Measurements from ENCODE around the gene SLC30A10. TPM values are rescaled to one million over a fixed set of nuclear protein-coding genes. Genes with fewer than 3 reads are reported as not detected.
"Not testable (repeated sequence)": the region's sequence is repeated elsewhere in the genome, so short reads cannot be mapped to it uniquely, and the experiment has no call there.

Gene SLC30A10
- total RNA-seq, 1 donor from 2014 or later = 0.63 TPM

DNA sequence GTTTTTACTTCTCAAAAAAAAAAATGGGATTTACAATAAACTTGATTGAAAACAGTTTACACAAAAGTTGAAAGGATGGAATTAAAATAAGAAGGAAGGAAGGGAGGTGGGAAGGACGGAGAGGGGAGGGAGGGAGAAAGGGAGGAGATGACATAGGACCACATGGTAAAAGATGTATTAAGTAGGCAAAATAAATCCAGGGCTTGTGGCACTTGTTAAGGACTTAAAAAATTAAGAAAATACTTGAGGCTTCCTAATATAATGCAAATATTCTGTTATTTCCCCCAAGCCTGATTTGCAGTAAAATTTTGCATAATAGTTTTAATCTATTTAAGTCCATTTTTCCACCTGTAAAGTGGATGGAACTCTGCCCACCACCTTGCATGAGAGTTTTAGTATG is 27.5 kb downstream of the SLC30A10 start:
- H3K27ac Mint-ChIP-seq (ENCODE audit: unreplicated experiment) = no peak overlapping the region
- H3K27me3 Mint-ChIP-seq (ENCODE audit: low read depth) = no peaks in the 10 kb centered on the region
- peaks cover 7% of the 10 kb centered on the region for H3K4me1 Mint-ChIP-seq
- DNase-seq (ENCODE audit: low read depth, low spot score) = no peak
- H3K9me3 Mint-ChIP-seq = no peaks in the 10 kb centered on the region
- H3K4me3 Mint-ChIP-seq = no peak overlapping the region
- no peaks in the 10 kb centered on the region for H3K36me3 Mint-ChIP-seq (ENCODE audit: low read depth)
- TF ChIP-seq, protein P1, sequence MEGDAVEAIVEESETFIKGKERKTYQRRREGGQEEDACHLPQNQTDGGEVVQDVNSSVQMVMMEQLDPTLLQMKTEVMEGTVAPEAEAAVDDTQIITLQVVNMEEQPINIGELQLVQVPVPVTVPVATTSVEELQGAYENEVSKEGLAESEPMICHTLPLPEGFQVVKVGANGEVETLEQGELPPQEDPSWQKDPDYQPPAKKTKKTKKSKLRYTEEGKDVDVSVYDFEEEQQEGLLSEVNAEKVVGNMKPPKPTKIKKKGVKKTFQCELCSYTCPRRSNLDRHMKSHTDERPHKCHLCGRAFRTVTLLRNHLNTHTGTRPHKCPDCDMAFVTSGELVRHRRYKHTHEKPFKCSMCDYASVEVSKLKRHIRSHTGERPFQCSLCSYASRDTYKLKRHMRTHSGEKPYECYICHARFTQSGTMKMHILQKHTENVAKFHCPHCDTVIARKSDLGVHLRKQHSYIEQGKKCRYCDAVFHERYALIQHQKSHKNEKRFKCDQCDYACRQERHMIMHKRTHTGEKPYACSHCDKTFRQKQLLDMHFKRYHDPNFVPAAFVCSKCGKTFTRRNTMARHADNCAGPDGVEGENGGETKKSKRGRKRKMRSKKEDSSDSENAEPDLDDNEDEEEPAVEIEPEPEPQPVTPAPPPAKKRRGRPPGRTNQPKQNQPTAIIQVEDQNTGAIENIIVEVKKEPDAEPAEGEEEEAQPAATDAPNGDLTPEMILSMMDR (conservative IDR thresholded peaks at IDR 0.05) = no peak

DNA sequence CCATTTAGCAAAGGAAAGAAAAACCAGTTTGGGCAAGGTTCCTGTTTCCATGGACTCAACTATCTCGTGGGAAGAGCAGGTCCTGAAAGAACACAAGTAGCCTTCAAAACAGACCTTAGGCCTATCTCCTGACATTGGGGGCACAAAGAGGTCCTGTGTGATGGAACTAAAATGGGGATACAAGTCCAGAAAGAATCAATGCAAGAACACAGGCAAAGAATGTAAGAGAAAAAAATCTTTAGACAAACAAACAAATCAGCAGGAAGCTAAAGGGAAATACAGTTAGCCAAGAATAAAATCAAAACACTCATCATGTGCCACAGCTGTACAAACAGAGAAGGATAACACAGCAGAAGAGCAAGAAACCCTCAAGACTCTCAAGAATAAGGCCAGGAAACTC is 28.2 kb downstream of the SLC30A10 start:
- H3K27ac Mint-ChIP-seq (ENCODE audit: unreplicated experiment) = no peak overlapping the region
- H3K36me3 Mint-ChIP-seq (ENCODE audit: low read depth) = no peaks in the 10 kb centered on the region
- H3K4me1 Mint-ChIP-seq = peaks cover 7% of the 10 kb centered on the region
- H3K4me3 Mint-ChIP-seq = no peak overlapping the region
- TF ChIP-seq, protein P1 (conservative IDR thresholded peaks at IDR 0.05) = no peak
- no peaks in the 10 kb centered on the region for H3K9me3 Mint-ChIP-seq
- no peaks in the 10 kb centered on the region for H3K27me3 Mint-ChIP-seq (ENCODE audit: low read depth)
- no peak for DNase-seq (ENCODE audit: low read depth, low spot score)

- no peaks in the 10 kb centered on the region for H3K9me3 Mint-ChIP-seq
- H3K27ac Mint-ChIP-seq (ENCODE audit: unreplicated experiment) = no peak overlapping the region
- DNase-seq (ENCODE audit: low read depth, low spot score) = no peak
- H3K36me3 Mint-ChIP-seq (ENCODE audit: low read depth) = no peaks in the 10 kb centered on the region
- no peaks in the 10 kb centered on the region for H3K27me3 Mint-ChIP-seq (ENCODE audit: low read depth)
- peaks cover 7% of the 10 kb centered on the region for H3K4me1 Mint-ChIP-seq
- H3K4me3 Mint-ChIP-seq = no peak overlapping the region
- TF ChIP-seq, protein P1 (conservative IDR thresholded peaks at IDR 0.05) = no peak
These were observed 30.0 kb downstream of the SLC30A10 start for GRCh38 chr1:219898375-219898774.

GRCh38 chr1:219897914-219898313 is 30.4 kb downstream of the SLC30A10 start:
- H3K4me1 Mint-ChIP-seq = peaks cover 7% of the 10 kb centered on the region
- no peaks in the 10 kb centered on the region for H3K27me3 Mint-ChIP-seq (ENCODE audit: low read depth)
- TF ChIP-seq, protein P1 (conservative IDR thresholded peaks at IDR 0.05) = no peak
- H3K27ac Mint-ChIP-seq (ENCODE audit: unreplicated experiment) = no peak overlapping the region
- H3K9me3 Mint-ChIP-seq = no peaks in the 10 kb centered on the region
- H3K36me3 Mint-ChIP-seq (ENCODE audit: low read depth) = no peaks in the 10 kb centered on the region
- no peak for DNase-seq (ENCODE audit: low read depth, low spot score)
- H3K4me3 Mint-ChIP-seq = no peak overlapping the region

GRCh38 chr1:219892271-219892670 is 36.1 kb downstream of the SLC30A10 start:
- H3K36me3 Mint-ChIP-seq (ENCODE audit: low read depth); H3K4me3 Mint-ChIP-seq; H3K27me3 Mint-ChIP-seq (ENCODE audit: low read depth); DNase-seq (ENCODE audit: low read depth, low spot score); H3K4me1 Mint-ChIP-seq; H3K9me3 Mint-ChIP-seq; H3K27ac Mint-ChIP-seq (ENCODE audit: unreplicated experiment): not testable (repeated sequence)

DNA sequence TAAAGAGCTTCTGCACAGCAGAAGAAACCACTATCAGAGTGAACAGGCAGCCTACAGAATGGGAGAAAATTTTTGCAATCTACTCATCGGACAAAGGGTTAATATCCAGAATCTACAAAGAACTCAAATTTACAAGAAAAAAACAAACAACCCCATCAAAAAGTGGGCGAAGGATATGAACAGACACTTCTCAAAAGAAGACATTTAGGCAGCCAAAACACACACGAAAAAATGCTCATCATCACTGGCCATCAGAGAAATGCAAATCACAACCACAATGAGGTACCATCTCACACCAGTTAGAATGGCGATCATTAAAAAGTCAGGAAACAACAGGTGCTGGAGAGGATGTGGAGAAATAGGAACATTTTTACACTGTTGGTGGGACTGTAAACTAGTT is 36.5 kb downstream of the SLC30A10 start:
- not testable (repeated sequence) for H3K27ac Mint-ChIP-seq (ENCODE audit: unreplicated experiment); H3K27me3 Mint-ChIP-seq (ENCODE audit: low read depth); DNase-seq (ENCODE audit: low read depth, low spot score); H3K9me3 Mint-ChIP-seq; H3K4me3 Mint-ChIP-seq; H3K4me1 Mint-ChIP-seq; H3K36me3 Mint-ChIP-seq (ENCODE audit: low read depth)

DNA sequence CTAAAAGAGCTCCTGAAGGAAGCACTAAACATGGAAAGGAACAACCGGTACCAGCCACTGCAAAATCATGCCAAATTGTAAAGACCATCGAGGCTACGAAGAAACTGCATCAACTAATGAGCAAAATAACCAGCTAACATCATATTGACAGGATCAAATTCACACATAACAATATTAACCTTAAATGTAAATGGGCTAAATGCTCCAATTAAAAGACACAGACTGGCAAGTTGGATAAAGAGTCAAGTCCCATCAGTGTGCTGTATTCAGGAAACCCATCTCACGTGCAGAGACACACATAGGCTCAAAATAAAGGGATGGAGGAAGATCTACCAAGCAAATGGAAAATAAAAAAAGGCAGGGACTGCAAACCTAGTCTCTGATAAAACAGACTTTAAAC is 39.7 kb downstream of the SLC30A10 start:
- not testable (repeated sequence) for H3K36me3 Mint-ChIP-seq (ENCODE audit: low read depth); H3K4me3 Mint-ChIP-seq

More for the DNA sequence above, 39.7 kb downstream of the SLC30A10 start:
- not testable (repeated sequence) for H3K27me3 Mint-ChIP-seq (ENCODE audit: low read depth); DNase-seq (ENCODE audit: low read depth, low spot score); H3K4me1 Mint-ChIP-seq; H3K27ac Mint-ChIP-seq (ENCODE audit: unreplicated experiment); H3K9me3 Mint-ChIP-seq

Data from neural crest cell (in vitro differentiated cells).